Esophagus muscularis mucosa (tissue), 3 donors: ENCODE measurements around the gene GPRIN3.

Experiments
- CTCF ChIP-seq, 3 experiments: fragments of 200-600 bp in 2 of 3; fragments of 450-650 bp in 1 of 3; sonication (generic) in 2 of 3; IDR thresholded peaks; one replicate each; pipeline ENCODE4 v1.5.1; 2017 to 2019; ENCODE audit warnings: antibody characterized with exemption in 3 of 3, mild to moderate bottlenecking in 2 of 3, moderate library complexity in 1 of 3
- POLR2A ChIP-seq: fragments of 450-650 bp; IDR thresholded peaks from one replicate; pipeline ENCODE4 v1.6.1; 2017; ENCODE audit warnings: antibody characterized with exemption, moderate library complexity, mild to moderate bottlenecking, low read depth

GRCh38 chr4:89306486-89307177 is 968 bp downstream of the GPRIN3 start:
- TF ChIP-seq POLR2A (no peak), CTCF (IDR thresholded peaks at IDR 0.05) (no peak)
